Stimulated activated memory B cell treated with anti-CD40 and anti-IgM and Interleukin-4, amounts not matched to agents 10 μg/mL and 1 μg/mL and 100 μg/mL, for 72 hours (primary cell): ENCODE measurements around the gene APOBEC3A.
"Not testable (repeated sequence)": the region's sequence is repeated elsewhere in the genome, so short reads cannot be mapped to it uniquely, and the experiment has no call there.

Experiments used
- ATAC-seq: fragments of 150-1000 bp; cut with Tn5 transposase; 2 replicates; pipeline ENCODE4 v1.10.0; 2021
- H3K27ac Mint-ChIP-seq: one replicate; pipeline ENCODE4 v1.8.0; 2022; ENCODE audit warnings: mild to moderate bottlenecking, mixed read lengths
- H3K27me3 Mint-ChIP-seq: one replicate; pipeline ENCODE4 v1.8.0; 2022; ENCODE audit warnings: mixed read lengths
- H3K36me3 Mint-ChIP-seq: one replicate; pipeline ENCODE4 v1.8.0; 2022; ENCODE audit warnings: mixed read lengths
- H3K4me1 Mint-ChIP-seq: one replicate; pipeline ENCODE4 v1.8.0; 2022; ENCODE audit warnings: mixed read lengths
- H3K4me3 Mint-ChIP-seq: one replicate; pipeline ENCODE4 v1.8.0; 2022; ENCODE audit warnings: mild to moderate bottlenecking, moderate library complexity, mixed read lengths
- H3K9me3 Mint-ChIP-seq: one replicate; pipeline ENCODE4 v1.8.0; 2022; ENCODE audit warnings: mixed read lengths

Gene APOBEC3A

DNA sequence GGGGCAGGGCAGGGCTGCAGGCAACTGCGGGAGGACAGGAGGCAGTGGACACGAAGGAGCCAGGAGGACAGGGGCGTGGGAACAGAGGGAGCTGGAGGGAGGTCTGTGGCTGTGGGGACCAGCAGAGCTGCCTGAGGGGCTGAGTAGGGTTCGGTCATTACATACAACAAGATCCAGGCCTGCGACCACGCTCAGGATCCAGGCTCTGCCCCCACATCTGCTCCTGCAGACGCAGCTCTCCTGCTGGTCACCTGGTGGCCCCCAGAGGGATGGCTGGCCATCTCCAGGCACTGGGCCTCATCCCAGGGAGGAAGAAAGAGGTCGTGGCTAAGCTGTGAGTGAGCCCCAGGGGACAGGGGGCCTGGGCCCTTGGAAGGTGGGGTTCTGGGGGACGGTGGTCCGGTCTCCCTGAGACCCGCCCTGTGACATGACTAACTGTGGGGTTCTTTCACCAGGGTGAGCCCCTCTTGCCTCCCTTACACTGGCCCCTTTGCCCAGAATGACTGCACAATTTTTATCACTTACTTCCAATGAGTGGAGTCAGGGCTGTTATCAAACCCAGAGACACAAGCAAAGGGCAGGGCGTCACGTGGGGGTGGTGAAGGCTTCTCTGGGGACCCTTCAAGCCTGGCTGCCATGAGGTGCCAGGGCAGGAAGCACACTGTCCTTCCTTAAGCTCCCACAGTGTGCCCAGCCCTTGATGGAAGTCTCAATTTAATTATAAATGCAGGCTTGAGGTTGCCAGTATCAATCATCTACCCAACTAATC, 6.7 kb upstream of the APOBEC3A start:
- H3K36me3 Mint-ChIP-seq = no peaks in the 10 kb centered on the region
- peaks cover 54% of the 10 kb centered on the region for H3K27me3 Mint-ChIP-seq
- H3K4me1 Mint-ChIP-seq = peaks cover 41% of the 10 kb centered on the region
- no peak overlapping the region for H3K4me3 Mint-ChIP-seq
- H3K27ac Mint-ChIP-seq = no peak overlapping the region
- no peaks in the 10 kb centered on the region for H3K9me3 Mint-ChIP-seq
- ATAC-seq = no peak

DNA sequence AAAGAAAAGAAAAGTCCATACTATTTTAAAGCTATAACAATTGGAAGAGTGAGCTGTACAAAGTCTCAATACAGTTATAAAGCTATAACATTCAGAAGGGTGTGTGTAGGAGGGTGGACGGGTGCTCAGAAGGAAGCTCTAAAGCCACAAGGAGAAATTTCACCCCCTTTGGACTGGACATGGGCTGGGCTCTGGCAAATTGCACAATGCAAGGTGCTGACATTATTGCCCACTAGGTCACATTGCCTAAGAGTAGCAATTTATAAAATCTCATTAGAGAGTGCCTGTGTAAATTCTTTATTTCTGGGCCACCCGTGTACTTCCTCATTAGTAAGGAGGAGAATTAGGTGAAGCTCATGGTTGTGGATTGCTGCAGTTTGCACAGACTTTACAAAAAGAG, 5.7 kb upstream of the APOBEC3A start:
- Mint-ChIP-seq H3K9me3 (no peaks in the 10 kb centered on the region), H3K4me3 (no peak overlapping the region), H3K27me3 (peaks cover 44% of the 10 kb centered on the region), H3K4me1 (peaks cover 38% of the 10 kb centered on the region), H3K36me3 (no peaks in the 10 kb centered on the region), H3K27ac (no peak overlapping the region)
- ATAC-seq = no peak

DNA sequence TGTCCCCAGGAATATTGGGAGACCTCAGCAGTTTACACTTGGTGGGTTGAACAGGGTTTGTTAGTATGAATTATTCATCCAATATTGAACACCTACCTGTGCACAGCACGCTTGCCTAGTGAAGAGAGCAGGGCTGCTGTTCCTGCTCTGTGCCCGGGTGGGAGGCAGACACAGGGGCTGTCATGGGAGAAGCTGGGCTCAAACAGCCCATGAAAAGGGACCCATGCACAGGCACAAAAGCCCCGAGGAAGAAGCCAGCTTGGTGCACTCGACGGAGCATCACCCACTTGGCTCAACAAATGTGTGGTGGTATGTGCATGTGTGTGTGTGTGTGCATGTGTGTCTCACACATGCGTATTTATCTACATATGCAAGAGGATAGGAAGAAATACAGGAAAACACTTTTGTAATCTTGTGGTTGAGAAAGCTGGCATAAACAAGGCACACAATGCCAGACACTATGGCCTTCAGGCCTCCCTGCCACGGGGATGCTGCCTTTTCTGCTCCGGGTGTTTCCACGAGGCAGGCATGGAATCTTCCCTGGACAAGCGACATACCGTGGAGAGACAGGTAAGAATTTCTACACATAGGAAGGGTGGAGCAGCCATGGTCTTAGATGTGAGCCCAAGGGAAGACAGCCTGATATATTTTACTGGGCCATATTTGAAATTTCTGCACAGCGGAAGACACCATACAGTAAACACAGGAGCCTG, 5.0 kb upstream of the APOBEC3A start:
- H3K27ac Mint-ChIP-seq = peak overlapping the region; percentile 65
- H3K9me3 Mint-ChIP-seq = no peaks in the 10 kb centered on the region
- H3K4me3 Mint-ChIP-seq = no peak overlapping the region
- peaks cover 37% of the 10 kb centered on the region for H3K27me3 Mint-ChIP-seq
- no peaks in the 10 kb centered on the region for H3K36me3 Mint-ChIP-seq
- peaks cover 38% of the 10 kb centered on the region for H3K4me1 Mint-ChIP-seq
- ATAC-seq = no peak

DNA sequence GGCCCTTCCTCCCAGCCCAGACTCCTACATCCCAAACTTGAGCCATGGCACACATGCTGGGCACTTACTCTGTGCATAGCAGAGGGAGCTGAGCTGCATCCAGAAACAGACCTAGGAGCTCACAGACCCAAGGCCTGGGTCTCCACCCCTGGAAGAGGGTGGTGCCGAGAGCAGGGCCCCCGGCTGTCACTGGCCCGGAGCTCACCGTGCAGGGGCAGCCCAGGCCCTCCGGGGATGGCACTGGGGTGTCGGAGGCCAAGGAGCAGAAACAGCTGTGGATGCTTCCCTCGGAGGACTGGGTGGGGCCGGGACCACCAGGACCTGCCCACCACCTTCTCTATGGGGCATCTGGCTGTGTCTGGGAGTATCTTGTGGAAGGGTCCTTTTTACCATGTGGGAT, 4.3 kb upstream of the APOBEC3A start:
- H3K9me3 Mint-ChIP-seq = no peaks in the 10 kb centered on the region
- no peaks in the 10 kb centered on the region for H3K36me3 Mint-ChIP-seq
- H3K27me3 Mint-ChIP-seq = peaks cover 31% of the 10 kb centered on the region
- H3K27ac Mint-ChIP-seq = peak overlapping the region; percentile 65
- no peak overlapping the region for H3K4me3 Mint-ChIP-seq
- ATAC-seq = no peak
- peaks cover 38% of the 10 kb centered on the region for H3K4me1 Mint-ChIP-seq

DNA sequence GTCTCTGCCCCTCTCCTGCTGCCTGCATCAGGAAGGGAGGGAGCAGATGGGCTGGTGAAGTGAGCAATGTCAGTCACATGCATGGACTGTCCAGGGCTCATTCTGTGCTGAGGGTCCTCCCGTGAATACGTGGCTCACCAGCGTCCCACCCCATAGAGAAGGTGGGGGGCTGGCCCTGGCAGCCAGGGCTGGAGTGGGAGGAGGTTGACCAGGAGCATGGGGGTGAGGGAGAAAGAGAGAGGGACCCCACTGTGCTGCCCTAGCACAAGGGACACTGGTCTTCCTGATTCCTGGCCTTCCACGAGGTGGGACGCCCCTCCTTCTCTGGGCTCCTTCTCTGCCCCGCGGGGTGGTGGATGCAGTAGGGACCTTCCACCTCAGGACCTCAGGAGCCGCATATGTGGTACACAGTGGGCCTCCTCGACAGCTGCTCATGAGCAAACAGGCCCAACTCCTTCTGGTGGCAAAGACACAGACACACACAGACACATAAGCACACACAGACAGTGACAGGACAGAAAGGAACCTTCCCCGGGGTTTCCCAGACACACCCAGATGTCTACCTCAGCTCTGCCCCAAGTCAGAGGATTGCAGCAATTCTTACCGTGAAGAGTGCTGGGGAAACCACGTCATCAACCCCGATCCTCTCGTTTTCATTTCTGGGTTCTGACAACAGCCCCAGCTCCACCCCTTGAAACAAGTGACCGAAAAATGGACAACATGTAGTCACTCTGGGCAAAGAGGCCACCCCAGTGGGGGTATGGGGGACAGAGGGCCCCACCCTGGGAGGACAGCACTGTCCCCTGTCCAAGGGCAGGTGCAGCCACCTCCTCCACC, 3.6 kb upstream of the APOBEC3A start:
- Mint-ChIP-seq H3K9me3 (no peaks in the 10 kb centered on the region), H3K27me3 (peaks cover 36% of the 10 kb centered on the region), H3K36me3 (no peaks in the 10 kb centered on the region), H3K4me1 (peaks cover 44% of the 10 kb centered on the region), H3K4me3 (no peak overlapping the region), H3K27ac (peak overlapping the region; percentile 65)
- peak; percentile 84 for ATAC-seq

DNA sequence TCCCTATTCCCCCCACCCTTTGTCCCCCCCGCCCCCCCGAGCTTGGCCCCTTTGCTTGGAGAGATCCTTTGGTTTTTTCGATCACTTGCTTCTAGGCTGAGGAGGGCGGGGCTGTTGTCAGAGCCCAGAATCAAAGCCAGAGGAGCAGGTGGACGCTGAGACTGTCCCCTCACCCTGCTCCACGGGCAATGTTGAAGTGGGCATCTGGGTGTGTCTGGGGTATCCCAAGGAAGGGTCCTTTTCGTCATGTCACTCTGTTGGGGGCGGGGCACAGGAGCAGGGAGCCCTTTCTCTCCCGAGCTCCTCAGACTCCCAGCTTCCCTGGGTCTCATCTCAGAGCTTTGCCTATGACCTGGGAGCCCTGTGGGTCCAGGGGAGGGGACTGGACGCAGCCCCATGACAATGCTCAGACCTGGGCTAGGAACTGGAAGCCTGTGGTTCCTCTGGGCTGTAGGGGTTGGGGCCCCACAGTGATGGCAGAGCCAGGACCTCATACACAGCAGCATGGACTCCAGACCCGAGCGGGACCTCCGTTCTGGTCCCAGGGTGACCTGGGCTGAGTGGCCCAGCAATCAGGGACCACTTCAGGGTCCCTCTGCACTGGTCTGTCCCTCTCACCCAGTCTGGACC, 2.9 kb upstream of the APOBEC3A start:
- H3K9me3 Mint-ChIP-seq = no peaks in the 10 kb centered on the region
- H3K36me3 Mint-ChIP-seq = no peaks in the 10 kb centered on the region
- H3K27me3 Mint-ChIP-seq = peaks cover 42% of the 10 kb centered on the region
- H3K4me3 Mint-ChIP-seq = no peak overlapping the region
- no peak for ATAC-seq
- H3K27ac Mint-ChIP-seq = peak overlapping the region; percentile 65
- H3K4me1 Mint-ChIP-seq = peaks cover 46% of the 10 kb centered on the region

DNA sequence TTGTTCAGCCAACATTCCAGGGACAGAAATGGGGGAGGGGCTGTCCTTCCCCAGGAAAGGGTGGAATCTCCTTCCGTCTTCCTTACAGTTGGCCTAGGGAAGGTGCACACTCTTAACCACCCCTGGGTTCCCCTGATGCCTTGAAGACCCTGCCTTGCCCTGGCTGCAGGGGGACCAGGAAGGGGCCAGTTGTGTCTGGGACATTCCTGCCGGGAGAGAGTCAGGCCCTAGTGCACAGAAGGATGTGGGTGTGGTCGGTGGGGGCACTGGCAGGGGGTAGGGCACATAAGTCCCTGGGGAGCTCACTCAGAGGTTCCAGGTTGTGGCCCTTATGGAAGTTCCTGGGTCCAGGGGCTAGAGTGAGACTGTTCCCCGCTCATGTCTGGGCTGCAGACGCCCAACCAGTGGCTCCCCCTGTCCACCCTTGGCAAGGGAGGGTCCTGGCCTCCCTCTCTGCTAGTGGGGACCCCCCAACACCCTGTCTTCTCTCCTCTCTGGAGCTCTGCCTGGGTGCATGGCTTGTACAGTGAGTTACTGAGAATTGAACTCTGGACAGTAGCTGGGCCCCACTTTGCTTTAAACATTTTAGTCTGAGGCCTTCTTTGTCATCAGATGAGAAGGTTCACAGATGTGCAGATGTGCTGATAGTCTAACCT, 2.0 kb upstream of the APOBEC3A start:
- ATAC-seq = no peak
- no peaks in the 10 kb centered on the region for H3K9me3 Mint-ChIP-seq
- H3K4me3 Mint-ChIP-seq = no peak overlapping the region
- no peak overlapping the region for H3K27ac Mint-ChIP-seq
- peaks cover 39% of the 10 kb centered on the region for H3K27me3 Mint-ChIP-seq
- H3K36me3 Mint-ChIP-seq = no peaks in the 10 kb centered on the region
- H3K4me1 Mint-ChIP-seq = peaks cover 46% of the 10 kb centered on the region

DNA sequence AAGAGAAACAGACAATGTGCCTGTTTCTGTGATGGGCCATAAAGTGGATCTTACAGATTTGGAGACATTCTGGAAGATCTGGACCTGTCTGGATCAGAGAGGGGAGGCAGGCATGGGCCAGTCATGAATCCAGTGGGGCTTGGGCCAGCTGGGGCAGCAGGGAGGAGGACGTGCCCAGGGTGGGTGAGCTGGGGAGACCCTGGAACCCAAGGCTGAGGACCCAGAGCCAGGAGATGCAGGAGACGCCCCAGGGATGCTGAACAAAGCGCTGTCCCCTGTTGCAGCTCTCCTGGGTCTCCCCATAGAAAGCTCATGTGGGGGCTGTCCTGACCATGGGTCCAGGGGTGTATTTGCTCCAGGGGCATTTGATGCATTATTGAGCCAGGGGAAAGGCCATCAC, 1.5 kb upstream of the APOBEC3A start:
- no peaks in the 10 kb centered on the region for H3K36me3 Mint-ChIP-seq
- peaks cover 36% of the 10 kb centered on the region for H3K27me3 Mint-ChIP-seq
- peaks cover 46% of the 10 kb centered on the region for H3K4me1 Mint-ChIP-seq
- H3K9me3 Mint-ChIP-seq = no peaks in the 10 kb centered on the region
- no peak overlapping the region for H3K4me3 Mint-ChIP-seq
- no peak overlapping the region for H3K27ac Mint-ChIP-seq
- ATAC-seq = no peak

DNA sequence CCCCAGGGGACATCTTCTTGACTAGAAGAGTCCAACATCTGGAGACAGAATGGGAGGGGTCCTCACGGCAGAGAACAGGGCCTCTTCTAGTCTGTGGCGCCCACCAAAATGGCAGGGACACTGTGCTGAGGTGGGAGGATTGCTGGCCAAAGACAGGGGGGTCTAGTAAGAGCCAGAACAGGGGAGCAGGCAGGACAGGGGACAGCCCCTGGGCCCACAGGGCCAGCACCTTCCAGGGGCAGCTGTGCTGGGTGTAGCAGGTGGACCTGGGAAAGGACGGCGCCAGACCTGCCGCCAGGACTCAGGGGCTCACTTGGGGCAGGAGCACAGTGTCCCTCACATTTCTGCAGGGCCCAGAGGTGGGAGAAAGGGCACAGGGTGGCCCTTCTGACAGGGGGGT, 858 bp upstream of the APOBEC3A start:
- Mint-ChIP-seq H3K4me3 (no peak overlapping the region), H3K27ac (no peak overlapping the region), H3K9me3 (no peaks in the 10 kb centered on the region), H3K27me3 (peaks cover 36% of the 10 kb centered on the region), H3K4me1 (peaks cover 46% of the 10 kb centered on the region), H3K36me3 (no peaks in the 10 kb centered on the region)
- ATAC-seq = no peak

DNA sequence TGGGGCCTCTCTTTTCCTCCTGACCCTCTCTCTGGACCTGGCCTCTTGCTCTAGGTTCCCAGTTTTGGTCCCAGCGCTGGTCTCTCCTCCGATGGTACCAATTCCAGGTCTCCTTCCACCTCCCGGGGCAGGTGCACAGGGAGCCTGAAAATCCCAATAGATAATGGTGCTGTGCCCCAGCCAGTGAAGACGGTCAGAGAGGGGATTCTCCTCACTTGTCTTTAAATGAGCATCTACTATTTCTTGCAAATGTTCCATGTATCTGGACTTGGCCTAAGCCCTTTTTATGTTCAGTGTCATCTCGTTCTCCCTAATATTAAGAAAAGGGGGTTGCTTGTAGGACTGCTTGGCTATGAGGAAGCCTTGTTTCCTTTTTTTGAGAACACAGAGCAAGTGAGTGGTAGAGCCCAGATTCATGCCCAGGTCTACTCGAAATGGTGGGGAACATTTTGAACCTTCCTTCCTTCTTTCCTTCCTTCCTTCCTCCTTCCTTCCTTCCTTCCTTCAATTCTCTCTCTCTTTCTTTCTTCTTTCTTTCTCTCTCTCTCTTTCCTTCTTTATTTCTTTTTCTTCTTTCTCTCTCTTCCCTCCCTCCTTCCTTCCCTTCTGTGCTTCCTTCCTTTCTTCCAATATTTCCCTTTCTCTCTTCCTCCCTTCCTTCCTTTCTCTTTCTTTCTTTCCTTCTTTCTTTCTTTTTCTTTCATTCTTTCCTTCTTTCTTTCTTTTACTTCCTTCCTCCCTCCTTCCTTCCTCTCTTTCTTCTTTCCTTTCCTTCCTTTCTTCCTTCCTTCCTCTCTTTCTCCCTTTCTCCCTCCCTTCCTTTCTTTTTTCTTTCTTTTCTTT, 620 bp downstream of the APOBEC3A start:
- no peaks in the 10 kb centered on the region for H3K9me3 Mint-ChIP-seq
- ATAC-seq = no peak
- H3K4me3 Mint-ChIP-seq = no peak overlapping the region
- H3K27me3 Mint-ChIP-seq = peaks cover 27% of the 10 kb centered on the region
- peak overlapping the region; percentile 9 for H3K27ac Mint-ChIP-seq
- H3K4me1 Mint-ChIP-seq = peaks cover 40% of the 10 kb centered on the region
- no peaks in the 10 kb centered on the region for H3K36me3 Mint-ChIP-seq

DNA sequence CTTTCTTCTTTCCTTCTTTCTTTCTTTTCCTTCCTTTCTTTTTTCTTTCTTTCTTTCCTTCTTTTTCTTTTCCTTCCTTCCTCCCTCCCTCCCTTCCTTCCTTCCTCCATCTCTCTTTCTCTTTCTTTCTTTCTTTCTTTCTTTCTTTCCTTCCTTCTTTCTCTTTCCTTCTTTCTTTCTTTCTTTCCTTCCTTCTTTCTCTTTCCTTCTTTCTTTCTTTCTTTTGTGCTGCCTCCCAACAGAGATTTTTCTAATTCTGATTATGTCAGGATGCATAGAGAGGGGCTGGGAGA, 1.2 kb downstream of the APOBEC3A start:
- H3K4me3 Mint-ChIP-seq, ATAC-seq, H3K9me3 Mint-ChIP-seq, H3K36me3 Mint-ChIP-seq: not testable (repeated sequence)
- H3K27ac Mint-ChIP-seq = peak overlapping the region; percentile 9
- peaks cover 37% of the 10 kb centered on the region for H3K4me1 Mint-ChIP-seq
- peaks cover 21% of the 10 kb centered on the region for H3K27me3 Mint-ChIP-seq

DNA sequence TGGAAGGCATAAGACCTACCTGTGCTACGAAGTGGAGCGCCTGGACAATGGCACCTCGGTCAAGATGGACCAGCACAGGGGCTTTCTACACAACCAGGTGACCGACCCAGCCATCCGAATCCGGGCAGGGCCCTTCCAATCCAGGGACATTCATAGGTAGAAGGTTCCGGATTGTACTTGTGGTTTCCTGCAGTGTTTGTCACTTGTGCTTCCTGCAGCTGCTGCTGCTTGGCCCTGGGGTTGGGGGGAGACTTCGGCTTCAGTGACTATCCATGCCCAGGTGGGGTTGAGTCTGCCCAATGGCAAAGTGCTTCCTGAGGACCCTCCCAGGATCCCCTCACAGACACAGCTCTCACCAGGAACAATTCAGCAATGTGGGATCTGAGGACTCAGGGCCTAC, 2.2 kb downstream of the APOBEC3A start:
- H3K4me3 Mint-ChIP-seq = no peak overlapping the region
- peaks cover 28% of the 10 kb centered on the region for H3K4me1 Mint-ChIP-seq
- H3K9me3 Mint-ChIP-seq = no peaks in the 10 kb centered on the region

DNA sequence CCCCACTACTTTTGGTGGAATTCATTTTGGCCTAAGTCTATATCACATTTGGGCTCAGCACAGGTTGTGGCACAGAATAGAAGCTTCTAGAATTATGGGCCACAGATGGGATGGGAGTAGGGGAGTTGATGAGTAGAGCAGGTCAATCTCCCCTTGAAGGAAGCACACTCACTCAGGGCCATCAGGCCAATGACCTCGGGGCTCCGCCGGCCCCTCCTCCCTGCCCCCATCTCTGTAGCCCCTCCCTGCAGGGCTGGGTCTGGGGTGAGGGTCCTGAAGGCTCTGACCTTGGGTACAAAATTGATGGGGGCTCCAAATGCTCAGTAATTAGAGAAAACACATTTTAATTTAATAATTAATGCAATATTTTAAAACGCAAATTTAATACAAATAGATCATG, 3.3 kb downstream of the APOBEC3A start:
- not testable (repeated sequence) for H3K9me3 Mint-ChIP-seq, H3K36me3 Mint-ChIP-seq, ATAC-seq, H3K4me3 Mint-ChIP-seq, H3K27ac Mint-ChIP-seq
- Mint-ChIP-seq H3K27me3 (peaks cover 21% of the 10 kb centered on the region), H3K4me1 (peaks cover 24% of the 10 kb centered on the region)

More for the DNA sequence above, 2.2 kb downstream of the APOBEC3A start:
- H3K27ac Mint-ChIP-seq = no peak overlapping the region
- no peak for ATAC-seq
- H3K27me3 Mint-ChIP-seq = peaks cover 21% of the 10 kb centered on the region
- no peaks in the 10 kb centered on the region for H3K36me3 Mint-ChIP-seq

DNA sequence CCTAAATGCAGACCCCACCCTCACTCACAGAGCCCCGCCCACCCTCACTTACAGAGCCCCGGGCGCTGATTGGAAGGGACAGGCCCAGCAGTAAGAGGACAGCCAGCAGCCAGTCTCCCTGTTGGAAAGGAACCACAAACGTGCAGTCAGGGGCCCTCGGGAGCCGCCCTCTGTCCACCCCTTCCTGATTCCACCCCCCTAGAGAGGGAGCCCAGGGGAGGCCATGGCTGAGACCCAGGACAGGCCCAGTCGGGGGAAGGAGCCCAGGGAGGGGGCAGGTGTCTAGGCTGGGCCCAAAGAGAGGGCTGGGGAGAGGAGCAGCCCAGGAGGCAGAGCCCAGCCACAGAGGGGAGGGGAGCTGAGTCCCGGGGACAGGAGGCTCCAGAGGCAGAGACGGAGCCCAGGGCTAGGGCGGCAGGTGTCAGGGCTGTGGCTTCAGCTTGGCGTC, 5.9 kb downstream of the APOBEC3A start:
- not testable (repeated sequence) for H3K36me3 Mint-ChIP-seq, ATAC-seq, H3K4me3 Mint-ChIP-seq, H3K27ac Mint-ChIP-seq, H3K9me3 Mint-ChIP-seq
- Mint-ChIP-seq H3K27me3 (peaks cover 17% of the 10 kb centered on the region), H3K4me1 (peaks cover 24% of the 10 kb centered on the region)
